HepG2 (cell line): ENCODE data around the gene CEP68. TPM values are rescaled to one million over a fixed set of nuclear protein-coding genes. Genes with fewer than 3 reads are reported as not detected.

Experiments used
- AGO2 ChIP-seq: fragments of 200-400 bp; formaldehyde crosslinking; optimal IDR thresholded peaks from 2 replicates; pipeline ENCODE3; 2017; ENCODE audit warnings: mild to moderate bottlenecking, low read depth, low read length, moderate library complexity
- BCL6 ChIP-seq: IDR thresholded peaks from 2 replicates; pipeline ENCODE4 v1.6.1; 2016; ENCODE audit warnings: missing genetic modification reagents, missing compliant biosample characterization
- CEBPG ChIP-seq: IDR thresholded peaks from 2 replicates; pipeline ENCODE4 v1.6.1; 2016
- ERF ChIP-seq: IDR thresholded peaks from 2 replicates; pipeline ENCODE4 v1.6.1; 2018; ENCODE audit warnings: missing biosample characterization, missing genetic modification reagents
- FOXP4 ChIP-seq: sonication (generic); formaldehyde crosslinking; IDR thresholded peaks from 2 replicates; pipeline ENCODE4 v1.4.0; 2020; ENCODE audit warnings: missing genetic modification reagents
- GFI1 ChIP-seq: sonication (generic); formaldehyde crosslinking; IDR thresholded peaks from 2 replicates; pipeline ENCODE4 v1.5.0; 2020; ENCODE audit warnings: missing genetic modification reagents, mild to moderate bottlenecking, borderline replicate concordance
- KAT8 ChIP-seq: IDR thresholded peaks from 2 replicates; pipeline ENCODE4 v1.6.1; 2016; ENCODE audit warnings: missing genetic modification reagents, missing compliant biosample characterization
- KMT2B ChIP-seq: IDR thresholded peaks from 2 replicates; pipeline ENCODE4 v1.6.1; 2016; ENCODE audit warnings: missing genetic modification reagents, missing compliant biosample characterization
- MYPOP ChIP-seq: sonication (generic); formaldehyde crosslinking; IDR thresholded peaks from 2 replicates; pipeline ENCODE4 v1.8.1; 2023; ENCODE audit warnings: mild to moderate bottlenecking, moderate library complexity, missing genetic modification reagents
- PHF8 ChIP-seq: sonication (generic); formaldehyde crosslinking; IDR thresholded peaks from 2 replicates; pipeline ENCODE4 v1.5.0; 2020; ENCODE audit warnings: missing genetic modification reagents
- RELA ChIP-seq: sonication (generic); formaldehyde crosslinking; IDR thresholded peaks from 2 replicates; pipeline ENCODE4 v1.4.0; 2020; ENCODE audit warnings: missing genetic modification reagents
- RORA ChIP-seq: sonication (generic); formaldehyde crosslinking; IDR thresholded peaks from 2 replicates; pipeline ENCODE4 v1.5.0; 2020; ENCODE audit warnings: mild to moderate bottlenecking, missing genetic modification reagents, moderate library complexity
- RXRB ChIP-seq: IDR thresholded peaks from 2 replicates; pipeline ENCODE4 v1.6.1; 2016; ENCODE audit warnings: borderline replicate concordance, missing genetic modification reagents, missing compliant biosample characterization
- ZGPAT ChIP-seq: IDR thresholded peaks from 2 replicates; pipeline ENCODE4 v1.6.1; 2016; ENCODE audit warnings: mild to moderate bottlenecking
- ZKSCAN8 ChIP-seq: IDR thresholded peaks from 2 replicates; pipeline ENCODE4 v1.6.1; 2016; ENCODE audit warnings: borderline replicate concordance, missing genetic modification reagents, missing compliant biosample characterization
- ZNF121 ChIP-seq: sonication (generic); formaldehyde crosslinking; IDR thresholded peaks from 2 replicates; pipeline ENCODE4 v1.5.0; 2020; ENCODE audit warnings: mild to moderate bottlenecking, missing genetic modification reagents
- ZNF142 ChIP-seq: sonication (generic); formaldehyde crosslinking; IDR thresholded peaks from 2 replicates; pipeline ENCODE4 v1.4.0; 2020; ENCODE audit warnings: missing genetic modification reagents
- ZNF205 ChIP-seq: IDR thresholded peaks from 2 replicates; pipeline ENCODE4 v1.6.1; 2018; ENCODE audit warnings: missing biosample characterization, missing genetic modification reagents
- ZNF224 ChIP-seq: sonication (generic); formaldehyde crosslinking; IDR thresholded peaks from 2 replicates; pipeline ENCODE4 v1.5.0; 2020; ENCODE audit warnings: mild to moderate bottlenecking, missing genetic modification reagents
- ZNF331 ChIP-seq: sonication (generic); formaldehyde crosslinking; IDR thresholded peaks from 2 replicates; pipeline ENCODE4 v1.4.0; 2020; ENCODE audit warnings: missing genetic modification reagents
- polyA plus RNA-seq, 8 experiments: library from polyadenylated mRNA; depleted of rRNA in 3 of 8; stranded (reverse) in 7 of 8; unstranded in 1 of 8; fragments of >200 nt; fragmentation: Illumina TruSeq in 4 of 8; extraction: Trizol in 4 of 8; gene quantifications; 2 replicates each; pipeline versions ENCODE4 v1.2.1 to v1.2.3, GENCODE V29; 2011 to 2016; ENCODE audit warnings: low read depth in 4 of 8, missing spikeins in 1 of 8, mixed read lengths in 1 of 8; ENCODE audit not compliant: insufficient read depth in 1 of 8
- total RNA-seq, 5 experiments: library from RNA; depleted of rRNA; stranded (reverse); fragments of >200 nt; fragmentation: Illumina TruSeq; extraction: Trizol; gene quantifications; 2 replicates each; pipeline ENCODE4 v1.2.3, GENCODE V29; 2016; ENCODE audit warnings: low read depth in 1 of 5

CEP68 gene
- total and polyA plus RNA-seq, 2 of the 13 experiments (the other 11 are each of a cell fraction or from before 2014, with no cell fraction given), result 5.7 to 9.3 TPM

- TF ChIP-seq ZNF205, result peak; percentile 58; the same call in 1 of the 2 replicates
- TF ChIP-seq MYPOP, result 0 out of 2 replicates have a peak, but pooled peaks have one; percentile 45
- 0 out of 2 replicates have a peak, but pooled peaks have one; percentile 51 for TF ChIP-seq KMT2B
- TF ChIP-seq KAT8 (CRISPR knock-in tag), result peak; percentile 67; the same call in 1 of the 2 replicates
- no peak for TF ChIP-seq ZNF224 (CRISPR knock-in tag)
- no peak; the same call in 1 of the 2 replicates for TF ChIP-seq RELA (CRISPR knock-in tag)
- TF ChIP-seq GFI1 (CRISPR knock-in tag), result 0 out of 2 replicates have a peak, but pooled peaks have one; percentile 33
- TF ChIP-seq ZNF121, result no peak
- TF ChIP-seq ERF (CRISPR knock-in tag), result peak; percentile 74; the same call in 1 of the 2 replicates
- TF ChIP-seq AGO2, result no peak
- TF ChIP-seq ZGPAT (CRISPR knock-in tag), result peak; percentile 70
- TF ChIP-seq ZKSCAN8, result peak; percentile 63; the same call in 1 of the 2 replicates
- TF ChIP-seq PHF8, result 0 out of 2 replicates have a peak, but pooled peaks have one; percentile 25
- TF ChIP-seq RXRB (CRISPR knock-in tag), result peak; percentile 70
- TF ChIP-seq BCL6 (CRISPR knock-in tag), result 0 out of 2 replicates have a peak, but pooled peaks have one; percentile 29
- TF ChIP-seq CEBPG, result peak; percentile 37
- TF ChIP-seq RORA, result no peak
- peak; percentile 54; the same call in 1 of the 2 replicates for TF ChIP-seq ZNF331 (CRISPR knock-in tag)
- TF ChIP-seq FOXP4, result peak; percentile 11; the same call in 1 of the 2 replicates
- TF ChIP-seq ZNF142 (CRISPR knock-in tag), result no peak
Measured at GRCh38 chr2:65040400-65041261, 15.6 kb upstream of the CEP68 start (continued).
